ENCODE data around the gene MAGED1.
"Not testable (repeated sequence)": the region's sequence is repeated elsewhere in the genome, so short reads cannot be mapped to it uniquely, and the experiment has no call there.

The MAGED1 gene

DNA sequence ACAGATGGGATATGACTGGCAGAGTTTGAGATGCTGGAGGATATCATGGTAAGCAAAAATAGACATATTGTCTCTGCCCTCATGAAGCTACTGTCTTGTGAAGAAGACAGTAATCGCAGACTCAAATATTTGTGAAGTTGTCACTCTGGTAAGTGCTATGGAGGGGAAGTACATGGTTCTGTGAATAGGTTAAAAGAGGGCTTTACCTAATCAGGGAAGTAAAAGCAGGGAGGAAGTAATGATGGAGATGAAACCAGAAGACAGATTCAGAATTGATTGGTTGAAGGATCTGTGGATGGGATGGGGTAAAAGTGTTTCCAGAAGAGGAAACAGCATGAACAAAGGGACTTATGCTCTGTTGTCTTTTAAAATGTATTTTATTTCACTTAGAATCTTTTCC lies 19.3 kb upstream of the MAGED1 start:
- no peak for DNase-seq (ENCODE audit: low read depth in 1 of 2, low spot score in 1 of 2)
- no peak for TF ChIP-seq JUND (IDR thresholded peaks at IDR 0.05; ENCODE audit: low read depth)
- in situ Hi-C loops (cut with HindIII; ENCODE audit: low pct_unique_long_range_greater_than_20kb, low sequenced_read_pairs), result no loop called here

DNA sequence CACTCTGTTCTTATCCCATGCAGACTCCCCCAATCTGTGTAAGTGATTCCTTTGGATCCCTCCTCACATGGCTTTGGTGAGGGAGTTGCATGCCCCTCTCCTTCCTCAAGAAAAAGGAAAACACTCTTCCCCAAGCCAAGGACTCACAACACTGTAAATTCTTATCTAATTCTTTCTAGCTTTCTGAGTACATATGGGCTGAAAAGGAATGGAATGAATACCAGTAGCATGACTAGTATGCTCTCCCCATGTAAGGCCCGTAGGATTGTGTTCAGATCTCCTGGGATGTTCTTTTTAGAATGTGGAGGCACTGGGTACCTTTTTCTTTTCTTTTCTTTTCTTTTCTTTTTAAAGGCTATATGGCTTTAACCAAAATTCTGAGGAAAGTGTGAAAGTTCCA lies 17.0 kb upstream of the MAGED1 start:
- no peak for TF ChIP-seq JUND (IDR thresholded peaks at IDR 0.05; ENCODE audit: low read depth)
- DNase-seq (ENCODE audit: low read depth in 1 of 2, low spot score in 1 of 2), result no peak
- in situ Hi-C loops (cut with HindIII; ENCODE audit: low pct_unique_long_range_greater_than_20kb, low sequenced_read_pairs), result no loop called here

DNA sequence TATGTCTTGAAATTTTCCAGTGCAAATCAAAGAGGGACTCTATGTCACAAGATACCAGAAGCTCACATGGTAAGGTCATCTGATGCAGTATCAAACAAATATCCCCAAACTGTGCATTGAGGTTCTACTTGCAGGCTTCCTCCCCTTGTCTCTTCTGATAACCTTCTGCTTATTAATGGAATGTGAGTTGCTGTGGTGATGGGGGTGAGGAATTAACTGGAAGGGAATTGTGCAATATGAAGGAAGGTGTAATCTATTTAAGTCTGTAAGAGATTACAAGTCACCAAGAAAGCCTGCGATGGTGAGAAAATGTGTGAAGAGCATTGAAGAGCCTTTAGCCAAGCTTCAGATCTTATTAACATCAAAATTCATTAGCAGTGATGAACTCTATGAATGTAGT lies 15.4 kb upstream of the MAGED1 start:
- DNase-seq (ENCODE audit: low read depth in 1 of 2, low spot score in 1 of 2), result no peak
- no peak for TF ChIP-seq JUND (IDR thresholded peaks at IDR 0.05; ENCODE audit: low read depth)
- in situ Hi-C loops (cut with HindIII; ENCODE audit: low pct_unique_long_range_greater_than_20kb, low sequenced_read_pairs), result no loop called here

DNA sequence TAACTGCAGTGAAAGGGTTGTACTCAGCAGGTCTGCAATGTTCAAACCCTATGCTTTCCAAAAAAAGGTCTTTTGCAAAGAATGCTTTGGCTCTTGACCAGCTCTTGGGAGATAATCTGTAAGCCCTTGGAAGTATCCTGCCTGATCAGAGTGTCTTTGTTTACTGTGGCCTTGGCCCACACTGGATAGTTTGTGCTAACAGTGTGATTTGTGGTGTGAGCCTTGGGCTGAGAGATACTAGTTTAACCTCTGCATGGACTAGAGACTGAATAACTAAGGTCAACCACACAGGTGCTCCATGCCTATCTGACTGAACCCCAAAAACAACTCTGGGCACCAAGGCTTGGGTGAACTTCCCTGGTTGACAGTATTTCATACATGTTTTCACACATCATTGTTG lies 3.6 kb upstream of the MAGED1 start:
- in situ Hi-C loops (cut with HindIII; ENCODE audit: low pct_unique_long_range_greater_than_20kb, low sequenced_read_pairs), result no loop called here
- TF ChIP-seq JUND (IDR thresholded peaks at IDR 0.05; ENCODE audit: low read depth), result no peak
- DNase-seq (ENCODE audit: low read depth in 1 of 2, low spot score in 1 of 2), result no peak

DNA sequence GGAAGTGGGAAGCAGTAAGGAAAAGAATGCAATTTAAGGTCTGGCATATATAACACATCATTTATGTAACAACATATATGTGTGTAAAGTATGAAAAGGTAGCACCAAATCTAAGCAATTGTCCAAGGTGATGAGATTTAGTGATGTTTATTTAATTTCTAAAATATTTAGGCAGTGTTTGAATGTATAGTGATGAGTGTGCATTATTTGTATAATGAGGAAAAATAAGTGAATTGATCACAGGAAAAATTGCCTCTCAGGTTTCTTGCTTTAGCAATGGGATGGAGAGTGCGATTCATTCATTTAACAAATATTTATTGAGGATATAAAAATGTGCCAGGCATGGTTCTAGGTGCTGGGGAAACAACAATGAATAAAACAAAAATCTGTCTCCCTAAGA lies 2.2 kb upstream of the MAGED1 start:
- TF ChIP-seq JUND (IDR thresholded peaks at IDR 0.05; ENCODE audit: low read depth), result no peak
- in situ Hi-C loops (cut with HindIII; ENCODE audit: low pct_unique_long_range_greater_than_20kb, low sequenced_read_pairs), result no loop called here
- no peak for DNase-seq (ENCODE audit: low read depth in 1 of 2, low spot score in 1 of 2)

DNA sequence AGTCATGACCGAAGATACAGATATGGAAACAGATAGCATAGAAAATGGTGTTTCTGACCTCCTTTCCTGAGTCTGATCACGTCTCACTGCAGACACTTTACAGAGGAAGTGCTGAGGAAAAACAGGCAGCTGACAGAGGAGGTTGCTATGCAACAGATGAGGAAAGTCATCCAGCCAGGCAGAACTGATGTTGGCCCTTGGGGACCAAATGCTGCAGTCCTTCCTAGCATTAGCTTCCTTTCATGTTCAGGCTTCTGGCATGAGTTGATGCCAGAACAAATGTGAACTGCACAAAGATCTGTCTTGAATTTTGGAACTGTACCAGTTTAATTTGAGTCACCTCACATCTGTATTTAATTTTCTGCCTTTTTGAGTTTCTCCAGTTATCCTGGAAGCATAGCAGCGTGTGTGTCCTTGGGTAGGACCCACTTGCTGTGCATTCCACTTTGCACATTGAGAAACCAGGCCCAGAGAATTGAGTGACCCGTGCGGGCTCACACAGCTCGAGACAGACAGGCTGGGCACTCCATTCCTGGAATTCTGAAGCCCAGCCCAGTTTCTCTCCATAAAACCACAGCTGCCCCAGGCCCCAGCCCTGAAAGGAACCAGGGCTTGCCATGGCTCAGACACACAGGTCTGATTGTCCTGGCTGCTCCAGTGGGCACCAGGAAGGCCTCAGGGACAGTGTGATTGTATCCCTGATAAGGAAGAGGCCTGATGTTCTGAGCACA lies 1.4 kb upstream of the MAGED1 start:
- no peak for DNase-seq (ENCODE audit: low read depth in 1 of 2, low spot score in 1 of 2)
- no peak for TF ChIP-seq JUND (IDR thresholded peaks at IDR 0.05; ENCODE audit: low read depth)
- in situ Hi-C loops (cut with HindIII; ENCODE audit: low pct_unique_long_range_greater_than_20kb, low sequenced_read_pairs), result no loop called here

DNA sequence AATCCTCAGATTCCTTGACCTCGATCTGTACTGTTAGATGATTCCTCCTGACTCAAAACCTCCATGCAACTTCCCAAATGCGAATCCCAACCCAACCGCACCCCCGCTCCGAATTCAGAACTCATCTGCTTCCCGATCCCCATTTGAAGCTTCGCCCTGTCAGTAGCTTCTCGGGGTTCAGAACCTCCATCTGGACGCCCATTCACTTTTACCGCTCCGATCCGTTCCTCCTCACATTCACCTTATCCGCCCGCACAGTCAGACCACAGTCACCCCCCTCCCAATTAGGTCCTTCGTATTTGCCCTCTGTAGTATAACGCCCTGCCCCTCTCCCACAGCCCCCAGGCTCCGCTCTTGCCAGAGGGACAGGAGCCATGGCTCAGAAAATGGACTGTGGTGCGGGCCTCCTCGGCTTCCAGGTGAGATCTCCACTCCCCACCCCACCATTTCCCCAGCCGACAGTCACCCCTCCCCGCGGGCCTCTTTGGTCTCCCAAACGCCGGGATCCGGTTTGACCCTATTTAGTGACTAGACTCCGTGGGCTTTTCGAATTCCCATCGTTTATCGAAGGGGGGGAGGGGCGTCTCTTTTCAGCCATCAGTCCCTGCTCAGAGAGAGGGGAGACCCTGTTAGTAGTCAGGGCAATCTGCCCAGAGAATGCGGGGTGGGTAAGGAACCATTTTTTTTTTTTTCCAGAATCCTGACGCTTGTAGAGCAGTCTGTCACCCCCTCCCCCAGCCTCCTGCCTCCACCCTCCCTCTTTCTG lies 691 bp downstream of the MAGED1 start:
- in situ Hi-C loops (cut with HindIII; ENCODE audit: low pct_unique_long_range_greater_than_20kb, low sequenced_read_pairs), result no loop called here
- peak in 1 of 2 experiments; percentile 9 for DNase-seq (ENCODE audit: low read depth in 1 of 2, low spot score in 1 of 2)
- no peak for TF ChIP-seq JUND (IDR thresholded peaks at IDR 0.05; ENCODE audit: low read depth)

DNA sequence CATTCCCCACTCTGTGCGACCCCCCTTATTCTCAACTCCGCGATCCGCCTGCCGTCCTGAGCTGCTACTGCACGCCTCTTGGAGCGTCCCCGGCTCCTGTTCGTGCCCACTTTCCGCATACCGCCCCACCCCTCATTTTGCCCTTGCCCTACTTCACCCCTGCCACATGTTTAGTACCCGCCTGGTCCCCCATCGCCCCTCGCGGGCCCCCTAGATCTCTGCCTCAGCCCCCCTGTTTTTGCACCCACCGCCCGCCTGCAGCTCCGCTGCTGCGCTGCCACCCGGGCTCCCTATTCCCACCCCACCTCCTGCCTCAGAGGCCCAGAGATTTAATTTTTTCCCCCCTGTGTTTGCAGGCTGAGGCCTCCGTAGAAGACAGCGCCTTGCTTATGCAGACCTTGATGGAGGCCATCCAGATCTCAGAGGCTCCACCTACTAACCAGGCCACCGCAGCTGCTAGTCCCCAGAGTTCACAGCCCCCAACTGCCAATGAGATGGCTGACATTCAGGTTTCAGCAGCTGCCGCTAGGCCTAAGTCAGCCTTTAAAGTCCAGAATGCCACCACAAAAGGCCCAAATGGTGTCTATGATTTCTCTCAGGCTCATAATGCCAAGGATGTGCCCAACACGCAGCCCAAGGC lies 1.4 kb downstream of the MAGED1 start:
- no peak for TF ChIP-seq JUND (IDR thresholded peaks at IDR 0.05; ENCODE audit: low read depth)
- in situ Hi-C loops (cut with HindIII; ENCODE audit: low pct_unique_long_range_greater_than_20kb, low sequenced_read_pairs), result no loop called here
- DNase-seq (ENCODE audit: low read depth in 1 of 2, low spot score in 1 of 2), result no peak

DNA sequence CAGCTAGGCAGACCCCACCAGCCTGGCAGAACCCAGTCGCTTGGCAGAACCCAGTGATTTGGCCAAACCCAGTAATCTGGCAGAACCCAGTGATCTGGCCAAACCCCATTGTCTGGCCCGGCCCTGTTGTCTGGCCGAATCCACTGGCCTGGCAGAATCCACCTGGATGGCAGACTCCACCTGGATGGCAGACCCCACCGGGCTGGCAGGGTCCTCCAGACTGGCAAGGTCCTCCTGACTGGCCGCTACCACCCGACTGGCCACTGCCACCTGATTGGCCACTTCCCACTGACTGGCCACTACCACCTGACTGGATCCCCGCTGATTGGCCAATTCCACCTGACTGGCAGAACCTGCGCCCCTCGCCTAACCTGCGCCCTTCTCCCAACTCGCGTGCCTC lies 3.2 kb downstream of the MAGED1 start:
- DNase-seq (ENCODE audit: low read depth in 1 of 2, low spot score in 1 of 2), result no peak
- no peak for TF ChIP-seq JUND (IDR thresholded peaks at IDR 0.05; ENCODE audit: low read depth)
- in situ Hi-C loops (cut with HindIII; ENCODE audit: low pct_unique_long_range_greater_than_20kb, low sequenced_read_pairs), result no loop called here

DNA sequence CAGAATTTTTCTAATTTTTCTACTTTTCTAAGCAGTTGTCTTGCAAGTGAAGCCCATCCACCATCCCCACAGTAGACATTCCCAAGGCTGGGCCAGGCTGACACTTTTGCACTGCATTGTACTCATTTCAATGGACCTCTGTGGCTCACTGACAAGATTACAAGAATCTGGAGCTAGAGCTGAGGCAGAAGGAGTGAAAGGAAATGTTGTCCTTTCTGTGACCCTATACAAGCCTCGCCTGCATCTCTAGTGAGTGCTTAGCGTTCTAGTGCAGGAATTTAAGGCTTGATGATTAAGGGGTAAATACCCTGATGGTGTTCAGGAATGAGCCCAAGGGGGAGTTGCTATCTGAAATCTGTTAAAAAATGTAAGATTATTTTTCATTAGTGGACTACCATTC lies 6.3 kb downstream of the MAGED1 start:
- TF ChIP-seq JUND (IDR thresholded peaks at IDR 0.05; ENCODE audit: low read depth), result no peak
- in situ Hi-C loops (cut with HindIII; ENCODE audit: low pct_unique_long_range_greater_than_20kb, low sequenced_read_pairs), result no loop called here

DNA sequence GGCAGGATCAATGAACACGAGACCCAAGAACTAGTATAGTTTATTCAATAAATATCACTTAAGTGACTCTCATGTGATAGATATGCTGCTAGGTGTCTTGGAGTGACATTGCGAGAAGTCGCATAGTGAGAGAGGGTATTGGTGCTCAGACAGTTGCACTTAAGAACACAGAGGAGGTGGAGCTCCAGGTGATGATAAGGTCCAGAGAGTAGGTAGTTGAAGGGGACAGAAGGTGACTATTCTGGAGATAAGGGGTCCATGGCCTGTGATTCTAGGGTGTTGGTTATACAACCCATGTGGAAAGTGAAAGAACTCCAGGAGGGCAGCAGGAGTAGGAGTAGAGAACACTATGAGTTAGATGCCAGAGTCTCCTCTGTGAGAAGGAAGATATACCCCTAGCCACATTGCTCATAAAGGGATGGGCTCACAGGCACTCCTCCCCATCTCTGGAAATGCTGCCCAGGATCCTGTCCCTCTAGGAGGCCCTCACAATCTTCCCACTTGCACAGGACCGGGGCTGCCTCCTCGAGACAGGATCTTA lies 9.2 kb downstream of the MAGED1 start:
- in situ Hi-C loops (cut with HindIII; ENCODE audit: low pct_unique_long_range_greater_than_20kb, low sequenced_read_pairs), result no loop called here
- DNase-seq (ENCODE audit: low read depth in 1 of 2, low spot score in 1 of 2), result no peak
- TF ChIP-seq JUND (IDR thresholded peaks at IDR 0.05; ENCODE audit: low read depth), result no peak

More for the DNA sequence above, 6.3 kb downstream of the MAGED1 start:
- DNase-seq (ENCODE audit: low read depth in 1 of 2, low spot score in 1 of 2), result no peak

DNA sequence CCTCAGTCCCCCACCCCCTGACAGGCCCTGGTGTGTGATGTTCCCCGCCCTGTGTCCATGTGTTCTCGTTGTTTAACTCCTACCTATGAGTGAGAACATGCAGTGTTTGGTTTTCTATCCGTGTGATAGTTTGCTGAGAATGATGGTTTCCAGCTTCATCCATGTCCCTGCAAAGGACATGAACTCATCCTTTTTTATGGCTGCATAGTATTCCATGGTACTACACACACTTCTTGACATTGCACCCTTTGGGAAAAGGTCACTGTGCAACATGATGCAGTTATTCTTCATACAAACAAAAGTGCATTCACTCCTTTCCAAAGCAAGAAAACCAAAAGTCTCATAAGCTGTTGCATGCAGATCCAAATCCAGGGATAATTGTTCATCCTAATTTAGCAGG lies 11.7 kb downstream of the MAGED1 start:
- in situ Hi-C loops (cut with HindIII; ENCODE audit: low pct_unique_long_range_greater_than_20kb, low sequenced_read_pairs); DNase-seq (ENCODE audit: low read depth in 1 of 2, low spot score in 1 of 2): not testable (repeated sequence)

DNA sequence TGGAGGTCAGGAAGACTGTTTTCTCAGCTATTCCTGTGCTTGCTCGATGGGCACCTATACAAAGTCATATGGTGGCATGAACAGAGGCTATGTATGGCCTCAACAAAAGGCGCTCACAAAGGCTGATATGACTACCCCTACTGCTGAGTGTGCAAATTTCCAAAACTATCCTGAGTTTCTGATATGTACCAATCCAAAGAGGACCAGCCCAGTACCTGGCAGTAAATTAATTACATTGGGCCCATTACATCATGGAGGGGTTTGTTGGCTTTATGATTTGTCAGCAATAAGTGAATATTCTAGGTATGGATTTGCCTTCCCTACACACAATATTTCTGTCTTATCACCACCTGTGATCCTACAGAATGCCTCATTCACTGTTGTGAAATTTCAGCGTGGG lies 12.3 kb downstream of the MAGED1 start:
- in situ Hi-C loops (cut with HindIII; ENCODE audit: low pct_unique_long_range_greater_than_20kb, low sequenced_read_pairs), result no loop called here

More for the DNA sequence above, 12.3 kb downstream of the MAGED1 start:
- DNase-seq (ENCODE audit: low read depth in 1 of 2, low spot score in 1 of 2), result no peak
- TF ChIP-seq JUND (IDR thresholded peaks at IDR 0.05; ENCODE audit: low read depth), result no peak

Data from T47D (cell line).